ENCODE results near the gene RPTOR.
"Not testable (repeated sequence)": the region's sequence is repeated elsewhere in the genome, so short reads cannot be mapped to it uniquely, and the experiment has no call there.

The RPTOR gene

GRCh38 chr17:80544655-80545498 lies at the start of gene RPTOR:
Gene RPTOR, plus strand, starts transcription at chr17:80544838. Its CDS starts 792 bp downstream, at chr17:80545630.
- DNase-seq (ENCODE audit: low spot score): peak; percentile 97

- no peak for DNase-seq (ENCODE audit: low spot score)
Observed at GRCh38 chr17:80497726-80498241, 46.9 kb upstream of the RPTOR start.

DNA sequence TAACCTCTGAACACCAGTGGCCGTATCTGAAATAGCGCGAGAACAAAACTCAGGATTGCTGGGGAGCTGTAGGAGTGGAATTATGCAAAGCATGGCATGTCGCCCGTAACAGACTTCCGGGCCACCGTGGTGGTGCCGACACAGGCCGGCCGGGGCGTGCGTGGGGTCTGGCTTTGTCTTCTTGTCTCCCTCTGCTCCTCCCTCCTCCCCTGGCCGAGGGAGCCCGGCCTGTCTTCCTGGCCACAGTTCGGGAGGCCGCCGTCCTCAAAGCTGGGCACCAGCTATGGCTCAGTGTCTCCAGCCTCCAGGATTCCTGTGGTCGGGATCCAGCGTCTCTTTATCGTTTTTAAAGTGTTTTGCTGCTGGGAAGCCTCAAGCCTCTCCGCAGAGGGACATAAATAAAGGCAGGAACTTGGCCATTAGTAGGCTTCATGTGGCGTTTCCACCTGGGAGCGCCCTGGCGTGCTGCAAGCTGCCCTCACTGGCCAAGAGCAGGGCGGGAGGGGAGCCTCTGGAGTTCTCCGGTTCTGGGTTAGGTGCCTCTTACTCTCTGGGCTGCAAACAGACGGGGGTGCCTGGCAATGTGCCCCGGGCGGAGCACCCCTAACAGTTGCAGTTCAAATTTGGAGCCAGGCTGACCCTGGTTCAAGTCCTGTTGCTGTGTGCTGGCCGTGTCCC lies 46.3 kb upstream of the RPTOR start:
- no peak for DNase-seq (ENCODE audit: low spot score)

DNA sequence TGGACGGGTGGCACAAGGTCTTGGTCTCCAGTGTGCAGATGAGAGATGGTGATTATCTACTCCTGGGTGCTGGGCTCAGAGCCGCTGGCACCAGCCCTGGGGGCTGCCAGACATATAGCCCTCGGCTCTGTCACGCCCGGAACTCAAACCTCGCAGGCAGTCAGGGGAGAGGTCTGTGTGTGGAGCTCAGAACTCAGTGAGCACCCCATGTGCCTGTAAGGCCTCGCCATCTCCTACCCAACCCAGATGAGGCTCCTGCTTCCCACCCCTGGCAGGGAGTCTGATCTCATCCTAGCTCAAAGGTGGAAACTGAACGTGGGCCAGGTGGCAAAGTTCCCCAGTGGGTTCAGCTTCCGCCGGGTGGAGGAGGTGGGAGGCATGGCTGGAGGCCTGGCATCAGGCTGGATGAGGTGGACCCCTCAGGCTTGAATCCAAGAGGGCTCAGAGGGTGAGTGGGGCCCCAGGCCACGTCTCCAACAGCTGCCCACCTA lies 45.7 kb upstream of the RPTOR start:
- DNase-seq (ENCODE audit: low spot score): no peak

DNA sequence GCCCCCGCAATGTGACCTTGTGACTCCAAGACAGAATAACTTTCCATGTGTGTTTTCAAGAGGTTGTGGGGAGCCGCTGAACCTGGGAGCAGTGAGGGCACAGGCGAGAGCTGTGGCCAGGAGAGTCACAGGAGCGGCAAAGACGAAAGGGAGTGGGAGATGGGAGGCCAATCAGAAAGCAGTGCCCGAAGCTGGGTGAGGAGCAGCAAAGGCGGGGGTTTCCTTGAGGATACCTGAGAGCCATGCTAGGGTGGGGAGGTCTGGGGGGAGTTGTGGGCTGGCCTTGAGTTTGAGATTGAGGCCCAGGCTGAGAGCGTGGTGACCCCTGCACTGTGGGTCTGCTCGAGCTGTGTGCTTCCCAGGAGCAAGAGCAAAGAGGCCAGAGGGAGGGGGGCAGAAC lies 45.1 kb upstream of the RPTOR start:
- no peak for DNase-seq (ENCODE audit: low spot score)

- no peak for DNase-seq (ENCODE audit: low spot score)
Observed at GRCh38 chr17:80499961-80500665, 44.5 kb upstream of the RPTOR start.

GRCh38 chr17:80501741-80502577 lies 42.7 kb upstream of the RPTOR start:
- DNase-seq (ENCODE audit: low spot score): no peak

GRCh38 chr17:80502578-80502877 lies 42.1 kb upstream of the RPTOR start:
- no peak for DNase-seq (ENCODE audit: low spot score)

GRCh38 chr17:80503031-80503430 lies 41.6 kb upstream of the RPTOR start:
- no peak for DNase-seq (ENCODE audit: low spot score)

DNA sequence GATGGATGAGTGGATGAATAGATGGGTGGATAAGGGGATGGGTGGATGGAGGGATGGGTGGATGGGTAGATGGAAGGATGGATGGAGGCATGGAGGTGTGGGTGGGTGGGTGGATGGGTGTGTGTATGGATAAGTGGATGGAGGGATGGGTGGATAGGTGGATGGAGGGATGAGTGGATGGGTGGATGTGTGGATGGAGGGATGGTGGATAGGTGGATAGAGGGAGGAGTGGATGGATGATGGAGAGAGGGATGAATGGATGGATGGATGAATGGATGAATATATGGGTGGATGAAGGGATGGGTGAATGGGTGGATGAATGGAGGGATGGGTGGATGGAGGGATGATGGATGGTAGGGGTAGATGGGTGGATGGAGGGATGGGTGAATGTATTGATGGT lies 40.7 kb upstream of the RPTOR start:
- no peak for DNase-seq (ENCODE audit: low spot score)

- DNase-seq (ENCODE audit: low spot score): no peak
Observed at GRCh38 chr17:80504686-80505413, 39.8 kb upstream of the RPTOR start.

GRCh38 chr17:80507177-80507576 lies 37.5 kb upstream of the RPTOR start:
- not testable (repeated sequence) for DNase-seq (ENCODE audit: low spot score)

DNA sequence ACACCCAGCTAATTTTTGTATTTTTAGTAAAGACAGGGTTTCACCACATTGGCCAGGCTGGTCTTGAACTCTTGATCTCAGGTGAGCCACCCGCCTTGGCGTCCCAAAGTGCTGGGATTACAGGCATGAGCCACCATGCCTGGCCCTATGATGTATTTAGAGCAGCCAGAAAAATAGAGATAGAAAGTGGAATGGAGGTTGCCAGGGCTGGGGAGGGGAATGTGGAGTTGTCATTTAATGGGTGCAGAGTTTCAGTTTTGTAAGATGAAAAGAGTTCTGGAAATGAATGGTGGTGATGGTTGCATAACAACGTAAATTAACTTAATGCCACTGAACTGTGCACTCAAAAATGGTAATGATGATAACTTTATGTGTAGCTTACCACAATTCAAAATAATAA lies 36.7 kb upstream of the RPTOR start:
- no peak for DNase-seq (ENCODE audit: low spot score)

DNA sequence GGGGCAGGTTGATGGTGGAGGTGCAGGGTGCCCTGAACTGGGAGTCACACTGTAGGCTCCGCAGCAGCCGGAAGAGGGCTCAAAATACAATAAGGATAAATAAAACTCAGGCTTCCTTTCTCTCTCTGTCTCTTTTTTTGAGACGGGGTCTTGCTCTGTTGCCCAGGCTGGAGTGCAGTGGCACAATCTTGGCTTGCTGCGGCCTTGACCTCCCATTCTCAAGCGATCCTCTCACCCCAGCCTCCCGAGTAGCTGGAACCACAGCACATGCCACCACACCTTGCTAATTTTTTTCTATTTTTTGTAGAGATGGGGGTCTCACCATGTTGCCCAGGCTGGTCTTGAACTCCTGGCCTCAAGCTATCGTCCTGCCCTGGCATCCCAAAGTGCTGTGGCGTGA lies 35.3 kb upstream of the RPTOR start:
- DNase-seq (ENCODE audit: low spot score): no peak

DNA sequence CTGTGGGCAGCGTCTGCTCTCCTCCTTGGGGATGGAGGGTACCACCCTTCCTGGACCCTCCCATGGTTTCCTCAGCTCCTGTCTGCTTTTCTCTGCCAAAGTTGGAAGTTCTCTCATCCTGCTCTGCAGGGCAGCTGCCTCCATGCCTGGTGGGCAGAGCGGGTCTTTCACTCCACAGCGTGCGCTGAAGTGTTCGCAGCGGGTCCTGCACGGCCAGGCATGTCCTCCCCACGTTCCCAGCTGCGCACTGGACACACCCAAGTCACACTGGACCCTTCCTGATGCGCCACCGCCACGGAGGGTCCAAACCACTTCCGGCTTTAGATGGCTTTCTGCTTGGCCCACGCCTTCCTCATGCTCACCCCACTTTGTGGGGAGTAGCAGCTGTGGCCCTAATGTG lies 34.5 kb upstream of the RPTOR start:
- DNase-seq (ENCODE audit: low spot score): no peak

- DNase-seq (ENCODE audit: low spot score): no peak
Observed at GRCh38 chr17:80510772-80511171, 33.9 kb upstream of the RPTOR start.

- DNase-seq (ENCODE audit: low spot score): peak; percentile 48
Observed at GRCh38 chr17:80511222-80512180, 33.1 kb upstream of the RPTOR start.

- no peak for DNase-seq (ENCODE audit: low spot score)
Observed at GRCh38 chr17:80512233-80512632, 32.4 kb upstream of the RPTOR start.

- DNase-seq (ENCODE audit: low spot score): no peak
Observed at GRCh38 chr17:80513201-80513600, 31.4 kb upstream of the RPTOR start.

- no peak for DNase-seq (ENCODE audit: low spot score)
Observed at GRCh38 chr17:80513892-80514291, 30.7 kb upstream of the RPTOR start.
